ENCODE results near the gene PRSS33.
A peak's percentile ranks its signal among the peaks of the same experiment; 100 is the strongest.

PRSS33 gene

DNA sequence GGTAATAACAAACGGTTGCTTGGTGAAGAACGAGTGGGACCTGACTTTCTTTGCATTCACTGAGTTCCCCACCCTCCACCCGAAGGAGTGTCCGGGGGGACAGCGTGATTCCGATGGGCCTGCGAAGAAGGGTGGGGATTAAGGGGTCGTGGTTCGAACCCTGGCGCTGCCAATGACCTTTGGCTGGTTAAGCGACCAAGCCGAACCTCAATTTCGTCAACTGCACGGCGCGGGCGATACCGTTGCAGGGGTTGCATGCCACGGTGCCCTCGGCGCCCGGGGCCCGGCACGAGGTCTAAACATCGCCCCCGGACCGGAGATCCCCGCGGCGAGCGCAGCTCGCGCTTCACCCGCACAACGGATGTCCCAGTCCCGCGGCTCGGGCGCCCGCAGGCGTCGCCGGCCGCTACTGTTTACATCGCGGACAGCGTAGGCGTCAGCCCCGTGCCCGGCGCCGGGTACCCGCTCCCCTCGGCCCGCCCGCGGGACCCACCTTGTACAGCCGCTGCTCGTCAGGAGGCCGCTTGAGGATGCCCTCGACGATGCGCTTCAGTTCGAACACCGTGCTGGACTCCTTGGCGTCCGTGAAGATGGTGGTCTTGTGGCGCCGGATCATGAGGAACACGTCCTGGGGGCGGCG lies 10.7 kb downstream of the PRSS33 start:
- DNase-seq (ENCODE audit: low spot score): peak; percentile 45

- no peak for DNase-seq (ENCODE audit: low spot score)
Measured at GRCh38 chr16:2775765-2776499, 11.4 kb downstream of the PRSS33 start.

DNA sequence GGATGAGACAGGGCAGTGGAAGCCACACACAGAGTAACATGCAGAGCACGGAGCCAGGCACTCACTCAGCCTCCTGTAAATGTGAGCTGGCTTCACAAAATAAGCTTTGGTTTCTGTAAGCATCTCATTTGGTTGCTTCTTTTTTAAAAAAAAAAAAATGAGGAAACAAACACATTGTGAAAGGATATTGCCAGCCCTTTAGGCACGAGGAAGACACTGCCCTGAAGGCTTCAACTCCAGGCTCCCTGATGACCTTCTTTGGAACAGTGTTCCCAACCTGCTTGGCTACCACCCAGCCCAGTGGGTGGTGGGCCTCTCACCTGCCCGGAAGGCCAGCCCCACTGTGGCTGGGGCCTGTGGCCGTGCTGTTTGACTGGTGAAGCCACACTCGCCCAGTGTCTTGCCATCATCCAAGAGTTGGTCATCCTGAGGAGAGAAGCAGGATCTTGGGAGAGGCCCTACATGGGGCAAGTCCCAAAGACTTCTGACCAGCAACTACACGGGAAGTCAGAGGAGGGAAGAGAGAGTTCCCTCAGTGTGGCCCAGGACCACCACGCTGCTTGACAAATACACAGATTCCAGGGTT lies 12.1 kb downstream of the PRSS33 start:
- DNase-seq (ENCODE audit: low spot score): no peak

DNA sequence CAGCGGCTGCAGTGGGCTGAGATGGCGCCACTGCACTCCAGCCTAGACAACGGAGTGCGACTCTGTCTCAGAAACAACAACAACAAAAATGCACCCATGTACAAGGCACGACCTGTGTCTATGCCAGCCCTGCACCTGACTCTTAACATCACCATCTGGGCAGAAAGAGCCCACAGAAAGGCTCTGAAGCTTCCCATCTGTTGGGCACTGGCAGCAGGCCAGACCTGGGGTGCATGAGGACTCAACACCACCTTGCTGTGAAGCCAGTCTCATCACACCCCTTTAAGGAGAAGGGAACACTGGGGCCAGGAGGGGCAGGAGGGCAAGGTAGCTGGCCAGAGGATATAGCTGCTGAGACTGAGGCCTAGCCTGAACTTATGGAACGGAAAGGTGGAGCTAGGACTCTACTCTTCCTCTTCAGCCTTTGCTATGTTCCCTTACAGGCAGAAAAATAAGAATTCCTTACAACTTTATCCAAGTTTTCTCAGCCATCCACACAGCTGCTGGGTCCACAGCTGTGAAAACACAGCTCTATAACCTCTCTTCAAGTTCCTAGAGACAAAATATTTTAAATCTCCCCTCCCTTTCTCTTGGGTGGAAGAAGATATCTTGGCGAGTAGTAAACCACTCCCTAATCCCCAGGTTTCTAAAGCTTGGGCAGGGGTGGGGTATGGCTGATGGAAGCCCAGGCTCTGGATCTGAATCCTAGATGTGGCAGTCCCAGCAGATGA lies 13.0 kb downstream of the PRSS33 start:
- no peak for DNase-seq (ENCODE audit: low spot score)

DNA sequence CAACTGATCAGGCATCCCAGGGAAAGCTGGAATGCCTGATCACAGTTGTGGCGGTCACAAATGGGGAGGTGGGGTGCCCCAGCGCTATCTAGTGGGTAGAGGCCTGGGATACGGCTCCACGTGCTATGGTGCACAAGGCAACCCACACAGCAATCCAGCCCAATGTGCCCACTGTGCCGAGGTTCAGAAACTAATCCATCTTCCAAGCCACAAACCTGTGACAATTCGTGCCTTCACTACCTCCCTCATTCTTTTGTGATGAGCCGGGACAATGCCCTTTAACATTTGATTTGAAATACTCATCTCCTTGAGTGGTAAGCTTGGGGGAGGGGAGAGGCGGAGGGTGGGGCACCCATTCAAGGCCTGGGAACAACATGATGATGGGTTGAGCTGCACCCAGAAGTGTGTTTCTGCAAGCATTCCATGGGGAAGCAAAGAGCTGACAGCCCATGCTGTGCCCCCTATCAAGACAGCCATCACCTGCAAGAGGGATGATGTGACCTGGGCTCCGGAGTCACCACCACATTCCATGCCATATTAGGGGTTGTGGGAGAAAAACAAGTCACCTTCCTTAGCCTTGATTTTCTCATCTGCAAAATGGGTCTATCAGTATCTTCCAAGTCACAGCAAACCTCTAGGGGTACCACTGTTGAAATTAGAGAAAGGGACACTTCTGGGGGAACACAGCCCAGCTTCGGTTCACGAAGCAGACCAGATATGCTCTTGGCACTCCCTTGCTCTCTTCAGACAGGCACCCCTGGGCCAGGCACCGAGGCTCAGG lies 14.0 kb downstream of the PRSS33 start:
- DNase-seq (ENCODE audit: low spot score): no peak

DNA sequence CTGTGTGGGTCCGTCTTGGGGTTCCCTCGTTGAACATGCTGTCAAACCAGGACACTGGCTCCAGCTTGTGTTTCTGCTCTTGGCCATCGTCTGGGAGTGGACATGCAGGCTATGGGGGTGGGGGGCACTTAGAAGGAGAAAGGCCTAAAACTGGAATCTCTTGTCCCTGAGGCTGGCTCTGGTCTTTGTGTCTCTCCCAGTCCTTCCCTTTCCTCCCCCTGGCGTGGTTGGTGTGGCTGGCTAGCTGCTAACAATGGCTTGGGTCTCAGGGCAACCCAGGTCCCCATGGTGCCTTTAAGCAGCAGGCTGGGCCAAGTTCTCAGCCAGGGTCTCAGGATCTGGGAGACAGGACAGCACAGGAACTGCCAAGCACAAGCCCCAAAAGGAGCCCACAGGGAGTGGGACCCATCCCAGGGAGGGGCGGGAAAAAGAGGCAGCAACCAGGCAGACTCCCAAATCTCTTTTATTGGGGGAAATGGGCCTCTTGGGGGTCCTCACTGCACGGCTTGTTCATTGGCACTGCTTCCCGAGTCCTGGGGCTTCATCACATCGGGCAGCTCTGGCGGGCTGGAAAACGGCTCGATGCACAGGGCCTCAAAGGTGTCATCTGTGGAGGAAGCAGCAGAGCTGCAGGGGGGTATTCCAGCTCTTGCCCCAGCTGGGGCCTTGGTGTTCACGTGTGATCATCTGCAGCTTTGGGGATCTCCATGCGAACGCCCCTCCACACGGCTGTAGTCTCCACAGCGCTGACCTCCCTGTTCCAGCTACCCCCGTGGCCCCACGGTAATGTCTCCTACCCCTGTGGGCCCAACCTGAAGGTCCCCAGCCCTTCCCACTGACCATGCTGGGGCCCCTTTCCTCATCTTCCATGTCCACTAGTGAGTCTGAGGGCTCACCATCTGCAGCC lies 15.6 kb downstream of the PRSS33 start:
- no peak for DNase-seq (ENCODE audit: low spot score)

DNA sequence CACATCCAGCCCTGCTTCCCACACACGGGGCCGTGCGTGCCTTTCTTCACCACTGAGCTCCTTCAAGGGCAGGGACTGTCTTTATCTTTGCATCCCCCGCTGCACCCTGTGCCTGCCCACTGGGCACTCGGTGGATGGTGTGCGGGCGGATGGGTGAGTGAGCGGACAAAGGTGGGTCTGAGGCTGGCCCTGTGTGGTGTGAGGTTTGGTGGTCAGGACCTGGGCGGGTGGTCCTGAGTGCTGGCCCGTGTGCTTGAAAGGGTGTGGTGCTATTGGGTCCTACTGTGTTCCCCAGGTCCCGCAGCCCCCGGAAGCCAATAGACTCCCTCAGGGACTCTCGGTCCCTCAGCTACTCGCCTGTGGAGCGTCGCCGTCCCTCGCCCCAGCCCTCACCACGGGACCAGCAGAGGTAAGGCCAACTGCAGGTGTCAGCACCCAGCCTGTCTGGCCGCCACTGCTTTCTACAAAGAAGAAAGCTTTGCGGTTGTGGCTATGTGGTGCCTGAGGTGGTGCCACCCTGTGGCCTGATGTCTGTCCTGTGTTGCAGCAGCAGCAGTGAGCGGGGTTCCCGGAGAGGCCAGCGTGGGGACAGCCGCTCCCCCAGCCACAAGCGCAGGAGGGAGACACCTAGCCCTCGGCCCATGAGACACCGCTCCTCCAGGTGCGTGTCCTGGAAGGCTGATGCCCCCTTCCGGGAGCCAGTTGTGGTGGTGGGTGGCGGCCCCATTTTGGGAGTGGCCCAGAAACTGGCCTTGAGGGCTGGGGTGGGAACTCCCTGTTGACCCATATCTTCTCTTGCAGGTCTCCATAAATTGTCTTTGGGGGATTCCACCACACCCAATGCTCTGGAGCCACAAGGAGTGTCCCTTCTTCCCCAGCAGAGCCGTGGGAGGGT lies 17.1 kb downstream of the PRSS33 start:
- DNase-seq (ENCODE audit: low spot score): no peak

- no peak for DNase-seq (ENCODE audit: low spot score)
Measured at GRCh38 chr16:2769675-2770056, 17.7 kb downstream of the PRSS33 start.

DNA sequence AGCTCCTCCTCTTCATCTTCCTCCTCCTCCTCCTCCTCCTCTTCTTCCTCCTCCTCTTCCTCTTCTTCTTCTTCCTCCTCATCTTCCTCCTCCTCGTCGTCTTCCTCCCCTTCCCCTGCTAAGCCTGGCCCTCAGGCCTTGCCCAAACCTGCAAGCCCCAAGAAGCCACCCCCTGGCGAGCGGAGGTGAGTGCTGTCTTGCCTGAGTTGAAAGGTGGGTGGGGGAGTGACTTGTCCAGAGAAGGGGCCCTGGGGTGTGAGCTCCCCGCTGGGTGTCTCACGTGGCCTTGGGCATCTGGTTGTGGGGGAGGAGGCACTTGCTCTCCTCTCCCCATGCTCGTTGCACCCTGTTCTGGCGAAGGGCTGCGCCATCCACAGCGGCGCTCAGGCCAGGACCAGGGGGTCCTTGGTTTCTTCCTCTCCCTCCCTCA lies 18.2 kb downstream of the PRSS33 start:
- DNase-seq (ENCODE audit: low spot score): no peak

DNA sequence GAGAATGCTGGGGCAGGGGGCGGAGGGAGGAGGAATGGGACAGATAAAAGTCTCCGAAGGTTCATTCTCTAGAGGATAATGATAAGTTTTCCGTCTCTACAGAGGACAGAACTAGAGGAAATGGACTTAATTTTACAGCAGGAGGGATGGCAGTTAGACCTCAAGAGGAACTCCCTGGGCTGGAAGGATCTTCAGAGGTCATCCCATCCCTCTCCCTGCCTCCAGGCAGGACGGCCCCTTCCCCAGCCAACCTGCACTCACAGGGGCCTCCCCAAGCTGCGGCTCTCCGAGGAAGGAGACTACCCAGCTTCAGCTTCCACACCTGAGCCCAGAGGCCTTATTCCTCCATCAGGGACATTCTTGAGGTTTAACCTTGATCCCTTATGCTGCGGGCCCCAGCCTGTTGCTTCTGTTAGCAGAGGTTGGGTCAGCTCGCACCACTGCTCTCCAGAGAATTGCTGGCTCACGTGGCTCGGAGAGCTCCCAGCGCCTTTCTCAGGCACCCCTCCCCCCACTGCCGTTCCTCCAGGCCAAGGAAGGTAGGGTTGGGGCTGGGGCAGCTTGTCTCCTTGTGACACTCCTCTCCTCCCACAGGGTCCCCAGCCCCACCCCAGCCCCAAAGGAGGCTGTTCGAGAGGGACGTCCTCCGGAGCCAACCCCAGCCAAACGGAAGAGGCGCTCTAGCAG lies 18.8 kb downstream of the PRSS33 start:
- DNase-seq (ENCODE audit: low spot score): no peak

GRCh38 chr16:2767891-2768290 lies 19.5 kb downstream of the PRSS33 start:
- DNase-seq (ENCODE audit: low spot score): no peak

DNA sequence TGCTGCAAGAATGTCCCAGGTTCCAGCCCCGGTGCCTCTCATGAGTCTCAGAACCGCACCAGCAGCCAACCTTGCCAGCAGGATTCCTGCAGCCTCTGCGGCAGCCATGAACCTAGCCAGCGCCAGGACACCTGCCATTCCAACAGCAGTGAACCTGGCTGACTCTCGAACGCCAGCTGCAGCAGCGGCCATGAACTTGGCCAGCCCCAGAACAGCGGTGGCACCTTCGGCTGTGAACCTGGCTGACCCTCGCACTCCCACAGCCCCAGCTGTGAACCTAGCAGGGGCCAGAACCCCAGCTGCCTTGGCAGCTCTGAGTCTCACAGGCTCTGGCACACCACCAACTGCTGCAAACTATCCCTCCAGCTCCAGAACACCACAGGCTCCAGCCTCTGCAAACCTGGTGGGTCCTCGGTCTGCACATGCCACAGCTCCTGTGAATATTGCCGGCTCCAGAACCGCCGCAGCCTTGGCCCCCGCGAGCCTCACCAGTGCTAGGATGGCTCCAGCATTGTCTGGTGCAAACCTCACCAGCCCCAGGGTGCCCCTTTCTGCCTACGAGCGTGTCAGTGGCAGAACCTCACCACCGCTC lies 20.1 kb downstream of the PRSS33 start:
- DNase-seq (ENCODE audit: low spot score): no peak

GRCh38 chr16:2766430-2767139 lies 20.8 kb downstream of the PRSS33 start:
- no peak for DNase-seq (ENCODE audit: low spot score)

- no peak for DNase-seq (ENCODE audit: low spot score)
Measured at GRCh38 chr16:2765462-2766404, 21.6 kb downstream of the PRSS33 start.

DNA sequence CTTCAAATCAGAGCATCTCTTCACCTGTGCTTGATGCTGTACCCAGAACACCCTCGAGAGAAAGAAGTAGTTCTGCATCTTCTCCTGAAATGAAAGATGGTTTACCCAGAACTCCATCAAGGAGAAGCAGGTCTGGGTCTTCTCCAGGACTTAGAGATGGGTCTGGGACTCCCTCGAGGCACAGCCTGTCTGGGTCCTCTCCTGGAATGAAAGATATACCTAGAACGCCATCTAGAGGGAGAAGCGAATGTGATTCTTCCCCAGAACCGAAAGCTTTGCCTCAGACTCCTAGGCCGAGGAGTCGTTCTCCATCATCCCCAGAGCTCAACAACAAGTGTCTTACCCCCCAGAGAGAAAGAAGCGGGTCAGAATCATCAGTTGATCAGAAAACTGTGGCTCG lies 22.6 kb downstream of the PRSS33 start:
- DNase-seq (ENCODE audit: low spot score): no peak

DNA sequence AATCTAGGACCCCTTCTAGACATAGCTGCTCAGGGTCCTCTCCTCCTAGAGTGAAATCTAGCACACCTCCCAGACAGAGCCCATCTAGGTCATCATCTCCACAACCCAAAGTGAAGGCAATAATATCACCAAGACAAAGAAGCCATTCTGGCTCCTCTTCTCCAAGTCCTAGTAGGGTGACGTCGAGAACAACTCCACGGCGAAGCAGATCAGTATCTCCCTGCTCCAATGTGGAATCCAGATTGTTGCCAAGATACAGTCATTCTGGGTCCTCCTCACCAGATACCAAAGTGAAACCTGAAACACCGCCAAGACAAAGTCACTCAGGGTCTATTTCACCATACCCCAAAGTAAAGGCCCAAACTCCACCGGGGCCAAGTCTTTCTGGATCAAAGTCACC lies 24.2 kb downstream of the PRSS33 start:
- DNase-seq (ENCODE audit: low spot score): no peak

- no peak for DNase-seq (ENCODE audit: low spot score)
Measured at GRCh38 chr16:2762711-2763110, 24.6 kb downstream of the PRSS33 start.
